NCI-H2029 (cell line): ENCODE data around the gene MDFI.

ENCODE experiments used
- DNase-seq: peaks from one replicate; lab custom pipeline; 2025; lab: John Stamatoyannopoulos, UW

The MDFI gene

GRCh38 chr6:41638002-41638934 is at the start of gene MDFI:
MDFI (plus strand) TSS chr6:41638468; CDS start chr6:41638750, 282 bp downstream.
- no peak for DNase-seq

- DNase-seq = no peak
These were observed 49.0 kb upstream of the MDFI start for GRCh38 chr6:41589223-41589622.

GRCh38 chr6:41589636-41590622 is 48.3 kb upstream of the MDFI start:
- no peak for DNase-seq

GRCh38 chr6:41591122-41591521 is 47.1 kb upstream of the MDFI start:
- no peak for DNase-seq

GRCh38 chr6:41591859-41592502 is 46.3 kb upstream of the MDFI start:
- peak; percentile 54 for DNase-seq

GRCh38 chr6:41593406-41593805 is 44.9 kb upstream of the MDFI start:
- DNase-seq = no peak

- no peak for DNase-seq
These were observed 44.4 kb upstream of the MDFI start for GRCh38 chr6:41593839-41594238.

GRCh38 chr6:41594326-41594725 is 43.9 kb upstream of the MDFI start:
- no peak for DNase-seq

- no peak for DNase-seq
These were observed 43.5 kb upstream of the MDFI start for GRCh38 chr6:41594766-41595165.

- DNase-seq = no peak
These were observed 43.1 kb upstream of the MDFI start for GRCh38 chr6:41595166-41595565.

- DNase-seq = no peak
These were observed 42.1 kb upstream of the MDFI start for GRCh38 chr6:41596096-41596685.

GRCh38 chr6:41596807-41597206 is 41.5 kb upstream of the MDFI start:
- DNase-seq = no peak

GRCh38 chr6:41597246-41598000 is 40.8 kb upstream of the MDFI start:
- DNase-seq = no peak

GRCh38 chr6:41598670-41599014 is 39.6 kb upstream of the MDFI start:
- no peak for DNase-seq

- DNase-seq = no peak
These were observed 39.0 kb upstream of the MDFI start for GRCh38 chr6:41599015-41599851.

GRCh38 chr6:41599852-41600445 is 38.3 kb upstream of the MDFI start:
- DNase-seq = no peak

- no peak for DNase-seq
These were observed 37.6 kb upstream of the MDFI start for GRCh38 chr6:41600499-41601247.

- no peak for DNase-seq
These were observed 37.1 kb upstream of the MDFI start for GRCh38 chr6:41601248-41601549.

GRCh38 chr6:41602422-41602743 is 35.9 kb upstream of the MDFI start:
- DNase-seq = no peak
